H1 (cell line): Measurements from ENCODE around the gene RGL3. TPM values are rescaled to one million over a fixed set of nuclear protein-coding genes. Genes with fewer than 3 reads are reported as not detected.

Source experiments
- BCL11A ChIP-seq, 2 experiments: IDR thresholded peaks; one replicate each; pipeline ENCODE4 v1.6.1; 2011; ENCODE audit warnings: low read depth in 2 of 2, low read length in 2 of 2, mild to moderate bottlenecking in 2 of 2
- CREB1 ChIP-seq: IDR thresholded peaks from 2 replicates; pipeline ENCODE4 v1.6.1; 2012; ENCODE audit warnings: inconsistent platforms
- RAD21 ChIP-seq, 2 experiments: IDR thresholded peaks in 1 of 2; conservative IDR thresholded peaks in 1 of 2; 2 replicates each; pipeline ENCODE4 v1.6.1; 2011; ENCODE audit warnings: low read depth in 2 of 2, low read length in 2 of 2, improper control_type of control experiment in 1 of 2, inconsistent platforms in 1 of 2, mild to moderate bottlenecking in 1 of 2, moderate library complexity in 1 of 2
- TCF12 ChIP-seq: IDR thresholded peaks from 2 replicates; pipeline ENCODE4 v1.6.1; 2011; ENCODE audit warnings: low read depth, mild to moderate bottlenecking, low read length
- polyA plus RNA-seq, 7 experiments: library from polyadenylated mRNA; depleted of rRNA in 3 of 7; stranded (reverse) in 5 of 7; unstranded in 2 of 7; fragments of >200 nt in 5 of 7; fragments of 200-250 nt in 2 of 7; gene quantifications; 1 replicate in 5 of 7; 2 replicates in 1 of 7; 4 replicates in 1 of 7; pipeline versions ENCODE4 v1.2.1 to v1.2.3, GENCODE V29; 2011 to 2013; ENCODE audit warnings: missing spikeins in 2 of 7, mixed read lengths in 2 of 7
- total RNA-seq: library from RNA; stranded (reverse); fragmentation: NEBNext Ultra II Directional; extraction: Animal tissue kit (Norgen Biotek cat#: 25700); gene quantifications from 2 replicates; pipeline ENCODE4 v1.2.1, GENCODE V29; 2021

RGL3 gene
- total and polyA plus RNA-seq, 2 of the 8 experiments (the other 6 are each of a cell fraction or from before 2014, with no cell fraction given), result 36.9 to 40.9 TPM

DNA sequence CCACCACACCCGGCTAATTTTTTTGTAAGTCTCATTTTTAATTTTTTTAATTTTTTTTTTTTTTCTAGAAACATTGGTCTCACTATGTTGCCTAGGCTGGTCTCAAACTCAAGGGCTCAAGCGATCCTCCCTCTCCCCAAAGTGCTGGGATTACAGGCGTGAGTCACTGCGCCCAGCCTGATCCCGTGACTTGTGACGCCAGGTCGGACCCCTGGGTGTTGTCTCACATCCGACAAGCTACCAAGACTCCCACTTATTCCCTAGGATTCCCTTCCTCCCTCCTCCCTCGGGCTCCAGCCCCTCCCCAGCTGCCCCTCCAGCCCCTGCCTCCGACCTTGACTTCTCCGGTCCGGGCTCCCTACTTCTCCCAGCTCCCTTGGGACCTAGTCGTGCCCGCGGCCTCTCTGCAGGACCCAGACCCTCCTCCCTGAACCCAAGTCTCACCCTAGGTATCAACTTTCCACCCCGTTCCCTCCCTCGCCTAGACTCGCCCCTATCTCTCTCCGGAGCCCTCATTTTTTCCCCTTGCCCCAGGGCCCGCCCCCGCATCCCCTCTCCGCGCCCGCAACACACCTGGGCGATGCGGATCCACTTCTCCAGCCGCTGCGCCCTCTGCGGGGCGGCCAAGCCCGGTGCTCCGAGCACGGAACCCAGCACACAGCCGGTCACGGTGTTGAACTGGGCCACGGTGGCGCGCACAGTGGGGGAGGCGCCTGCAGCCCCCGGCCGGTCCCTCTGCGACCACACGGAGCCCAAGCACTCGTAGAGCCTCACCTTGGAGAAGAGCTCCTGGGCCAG is 13.1 kb downstream of the RGL3 start (continued):
- TF ChIP-seq CREB1, result peak; percentile 22; the same call in 1 of the 2 replicates
- no peak for TF ChIP-seq BCL11A (IDR thresholded peaks at IDR 0.05; ENCODE audit: low read depth in 2 of 2, low read length in 2 of 2)
- TF ChIP-seq RAD21 (IDR thresholded peaks at IDR 0.05 in 1 of 2, conservative IDR thresholded peaks at IDR 0.05 in 1 of 2; ENCODE audit: low read depth in 2 of 2, low read length in 2 of 2), result peak; percentile 48 to 69; a peak in 3 of 4 replicates
- 0 out of 2 replicates have a peak, but pooled peaks have one; percentile 57 for TF ChIP-seq TCF12
